DMS 273 (cell line): ENCODE results near the gene SNX21.
A peak's percentile ranks its signal among the peaks of the same experiment; 100 is the strongest.
"Not testable (repeated sequence)": the region's sequence is repeated elsewhere in the genome, so short reads cannot be mapped to it uniquely, and the experiment has no call there.

ENCODE experiments used
- DNase-seq: peaks from one replicate; lab custom pipeline; 2025; ENCODE audit not compliant: unreplicated experiment; lab: John Stamatoyannopoulos, UW

The SNX21 gene

GRCh38 chr20:45822857-45823256 lies 10.7 kb upstream of the SNX21 start:
- peak; percentile 91 for DNase-seq

GRCh38 chr20:45823949-45824835 lies 9.4 kb upstream of the SNX21 start:
- peak; percentile 49 for DNase-seq

DNA sequence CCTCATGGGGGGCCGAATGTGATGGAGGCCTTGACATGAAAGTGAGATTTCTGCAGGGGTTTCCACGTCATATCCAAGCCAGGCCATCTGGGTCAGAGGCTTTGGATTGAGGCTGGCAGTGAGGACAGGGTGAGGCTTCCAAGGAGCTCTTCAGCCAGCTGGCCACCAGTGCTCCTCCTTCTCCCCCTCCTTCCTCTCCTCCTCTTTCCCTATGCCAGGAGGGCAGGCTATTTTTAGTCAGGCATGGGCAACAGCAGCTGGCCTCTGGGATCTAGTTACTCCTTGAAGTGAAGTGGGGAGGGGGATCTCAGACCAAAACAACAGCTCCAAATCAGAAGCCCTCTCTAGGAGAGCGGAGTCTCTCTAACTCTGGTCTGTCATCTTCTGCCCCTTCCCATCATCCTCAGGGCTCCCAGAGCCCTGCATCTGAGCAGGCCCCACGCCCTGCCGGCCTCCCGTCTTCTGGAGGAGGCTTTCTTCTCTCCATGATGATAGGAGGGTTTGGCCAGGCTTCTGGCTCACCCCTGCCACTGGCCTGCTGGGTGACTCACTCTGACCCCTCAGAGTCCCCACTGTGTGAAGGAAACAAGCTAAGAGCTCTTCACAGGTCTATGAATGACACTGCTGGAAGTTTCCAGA lies 7.1 kb upstream of the SNX21 start:
- DNase-seq: peak; percentile 85

- no peak for DNase-seq
Observed at GRCh38 chr20:45827030-45827652, 6.5 kb upstream of the SNX21 start, which contains the start of gene TNNC2. TSS of gene TNNC2 (minus strand) at chr20:45827312. CDS start at chr20:45827248, 64 bp downstream.

DNA sequence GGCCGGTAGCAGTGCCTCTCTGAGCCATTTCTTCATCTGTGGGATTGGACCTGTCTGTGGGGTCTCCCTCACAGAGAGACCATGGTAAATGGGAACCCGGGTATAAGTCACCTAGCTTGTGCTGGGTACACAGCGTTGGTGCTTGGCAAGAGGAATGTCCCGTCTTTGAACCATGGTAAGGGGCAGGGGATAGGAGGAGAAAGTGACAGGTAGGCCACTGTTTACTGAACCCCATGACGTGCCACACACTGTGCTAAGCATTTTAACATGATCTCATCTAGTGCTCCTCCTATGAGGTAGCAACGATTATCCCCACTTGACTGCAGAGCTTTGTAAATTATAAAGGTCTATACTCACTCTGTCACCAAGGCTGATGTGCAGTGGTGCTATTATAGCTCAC lies 5.9 kb upstream of the SNX21 start:
- no peak for DNase-seq

GRCh38 chr20:45828589-45828988 lies 5.0 kb upstream of the SNX21 start:
- DNase-seq: peak; percentile 47

DNA sequence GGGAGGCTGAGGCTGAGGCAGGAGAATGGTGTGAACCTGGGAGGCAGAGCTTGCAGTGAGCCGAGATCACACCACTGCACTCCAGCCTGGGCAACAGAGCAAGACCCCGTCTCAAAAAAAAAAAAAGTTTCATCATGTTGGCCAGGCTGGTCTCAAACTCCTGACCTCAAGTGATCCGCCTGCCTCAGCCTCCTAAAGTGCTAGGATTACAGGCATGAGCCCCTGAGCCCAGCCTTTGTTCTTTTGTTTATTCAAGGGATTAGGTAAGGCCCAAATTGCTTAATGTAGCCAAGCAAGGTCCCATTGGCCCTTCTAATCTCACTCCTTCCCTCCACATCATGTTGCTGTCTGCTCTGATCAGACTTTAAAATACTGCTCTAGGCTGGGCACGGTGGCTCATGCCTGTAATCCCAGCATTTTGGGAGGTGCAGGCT lies 3.9 kb upstream of the SNX21 start:
- DNase-seq: not testable (repeated sequence)

- no peak for DNase-seq
Observed at GRCh38 chr20:45832619-45833018, 980 bp upstream of the SNX21 start.

DNA sequence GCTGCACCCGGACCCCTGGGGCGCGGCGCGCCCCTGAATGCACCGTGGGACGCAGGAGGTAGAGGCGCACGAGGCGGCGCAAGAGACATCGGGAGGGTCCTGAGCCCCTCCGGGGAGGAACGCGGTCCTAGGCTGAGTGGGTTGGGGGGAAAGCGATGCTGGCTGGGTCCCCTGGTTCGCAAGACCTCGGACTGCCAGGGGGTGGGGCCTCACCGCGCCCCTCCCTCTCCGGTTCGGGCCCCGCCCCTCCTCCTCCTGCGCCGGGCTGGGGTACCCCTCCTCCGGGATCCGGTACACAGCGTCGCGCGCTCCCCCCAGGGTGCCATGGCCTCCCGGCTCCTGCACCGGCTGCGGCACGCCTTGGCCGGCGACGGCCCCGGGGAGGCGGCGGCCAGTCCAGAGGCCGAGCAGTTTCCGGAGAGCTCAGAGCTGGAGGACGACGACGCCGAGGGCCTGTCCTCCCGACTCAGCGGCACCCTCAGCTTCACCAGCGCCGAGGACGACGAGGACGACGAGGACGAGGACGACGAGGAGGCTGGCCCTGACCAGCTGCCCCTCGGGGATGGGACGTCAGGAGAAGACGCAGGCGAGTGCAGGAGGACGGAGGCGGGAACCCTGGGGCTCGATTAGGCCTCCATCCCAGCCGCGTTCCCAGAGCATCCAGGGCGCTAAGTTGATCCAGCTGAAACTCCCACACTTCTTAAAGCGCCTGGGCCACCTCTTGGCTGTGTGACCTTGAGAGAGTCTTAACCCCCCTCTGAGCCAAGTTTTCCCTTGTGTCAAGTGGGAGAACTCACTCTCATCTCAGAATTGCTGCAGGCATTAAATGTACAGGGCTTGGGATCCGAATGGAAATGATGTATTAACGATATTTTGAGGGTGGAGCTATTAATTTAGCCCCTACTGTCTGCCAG lies 541 bp downstream of the SNX21 start:
- peak; percentile 68 for DNase-seq

GRCh38 chr20:45834797-45835161 lies 1.2 kb downstream of the SNX21 start:
- no peak for DNase-seq

- peak; percentile 30 for DNase-seq
Observed at GRCh38 chr20:45835329-45835765, 1.7 kb downstream of the SNX21 start.

GRCh38 chr20:45835825-45836224 lies 2.2 kb downstream of the SNX21 start:
- no peak for DNase-seq

- DNase-seq: peak; percentile 89
Observed at GRCh38 chr20:45836841-45837240, 3.2 kb downstream of the SNX21 start.

DNA sequence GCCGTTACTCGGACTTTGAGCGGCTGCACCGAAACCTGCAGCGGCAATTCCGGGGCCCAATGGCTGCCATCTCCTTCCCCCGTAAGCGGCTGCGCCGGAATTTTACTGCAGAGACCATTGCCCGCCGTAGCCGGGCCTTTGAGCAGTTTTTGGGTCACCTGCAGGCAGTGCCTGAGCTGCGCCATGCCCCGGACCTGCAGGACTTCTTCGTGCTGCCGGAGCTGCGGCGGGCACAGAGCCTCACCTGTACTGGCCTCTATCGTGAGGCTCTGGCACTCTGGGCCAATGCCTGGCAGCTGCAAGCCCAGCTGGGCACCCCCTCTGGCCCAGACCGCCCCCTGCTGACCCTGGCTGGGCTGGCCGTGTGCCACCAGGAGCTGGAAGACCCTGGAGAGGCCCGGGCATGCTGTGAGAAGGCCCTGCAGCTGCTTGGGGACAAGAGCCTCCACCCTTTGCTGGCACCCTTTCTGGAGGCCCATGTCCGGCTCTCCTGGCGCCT lies 7.2 kb downstream of the SNX21 start:
- peak; percentile 41 for DNase-seq

- peak; percentile 41 for DNase-seq
Observed at GRCh38 chr20:45841407-45842129, 8.0 kb downstream of the SNX21 start.

DNA sequence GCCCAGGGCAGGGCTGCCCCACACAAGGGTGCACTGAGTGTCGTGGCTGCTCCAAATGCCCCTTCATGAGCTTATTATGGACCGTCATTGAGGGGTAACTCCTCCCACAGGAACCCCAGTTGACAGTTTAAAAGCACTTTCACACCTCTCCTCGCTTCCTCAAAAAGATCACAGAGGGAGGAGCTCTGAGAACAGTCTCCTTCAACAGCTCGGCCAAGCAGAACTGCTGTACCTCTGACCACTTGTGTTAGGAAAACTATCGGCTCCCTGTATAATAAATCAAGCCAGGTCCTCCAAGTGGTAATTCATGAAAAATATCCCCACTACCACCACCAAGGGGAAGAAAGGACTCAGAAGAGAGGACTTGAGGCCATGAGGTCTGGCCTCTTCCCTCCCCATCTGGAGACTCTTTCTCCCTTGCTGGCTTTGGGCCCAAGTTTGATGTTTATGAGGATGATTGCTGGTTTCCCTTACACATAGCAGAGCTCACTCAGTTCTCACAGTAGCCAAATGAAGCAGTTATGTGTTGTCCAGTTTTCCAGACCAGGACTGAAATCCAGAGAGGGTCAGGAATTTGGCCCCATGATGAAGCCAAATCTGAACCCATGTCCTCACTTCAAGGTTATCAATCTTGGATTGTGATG lies 8.7 kb downstream of the SNX21 start:
- peak; percentile 90 for DNase-seq

DNA sequence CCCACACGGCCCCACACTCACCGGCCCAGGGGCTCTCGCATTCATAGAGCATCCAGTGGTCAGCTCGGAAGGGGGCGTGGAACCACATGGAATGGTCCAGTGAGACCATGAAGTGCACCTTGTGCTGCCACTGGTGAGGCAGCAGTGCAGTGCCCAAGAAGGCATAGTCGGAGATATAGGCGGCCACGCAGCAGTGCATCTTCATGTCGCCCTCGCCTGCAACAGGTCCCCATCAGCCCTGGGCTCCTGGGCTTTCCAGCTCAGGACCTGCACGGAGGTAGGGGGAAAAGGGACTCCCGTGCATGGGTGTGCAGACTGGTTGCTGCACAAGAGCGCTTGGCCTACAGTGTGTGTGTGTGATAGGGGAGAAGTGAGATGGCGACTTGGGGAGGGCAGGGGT lies 9.9 kb downstream of the SNX21 start:
- DNase-seq: no peak

- DNase-seq: no peak
Observed at GRCh38 chr20:45845452-45845851, 11.9 kb downstream of the SNX21 start.

- no peak for DNase-seq
Observed at GRCh38 chr20:45848421-45848820, 14.8 kb downstream of the SNX21 start.
